ENCODE results near the gene PPP4R4.
"Not testable (repeated sequence)": the region's sequence is repeated elsewhere in the genome, so short reads cannot be mapped to it uniquely, and the experiment has no call there.

PPP4R4 gene

GRCh38 chr14:94177806-94178205, 3.7 kb downstream of the PPP4R4 start:
- no peak for DNase-seq (ENCODE audit: low read depth in 2 of 2)

DNA sequence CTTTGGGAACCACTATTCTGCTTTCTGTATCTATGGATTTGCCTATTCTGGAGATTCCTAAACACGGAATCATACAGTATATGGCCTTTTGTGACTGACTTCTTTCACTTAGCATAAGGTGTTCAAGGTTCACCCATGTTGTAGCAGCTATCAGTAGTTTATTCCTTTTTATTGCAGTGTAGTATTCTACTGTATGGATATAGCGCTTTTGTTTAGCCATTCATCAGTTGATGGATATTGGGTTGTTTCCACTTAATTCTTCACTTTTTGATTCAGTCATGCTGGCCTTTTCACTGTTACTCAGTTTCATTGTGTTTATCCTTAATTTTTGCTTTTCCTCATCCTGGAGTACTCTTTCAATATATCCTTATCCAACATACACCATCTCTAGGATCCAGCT, 5.1 kb downstream of the PPP4R4 start:
- no peak for DNase-seq (ENCODE audit: low read depth in 2 of 2)

DNA sequence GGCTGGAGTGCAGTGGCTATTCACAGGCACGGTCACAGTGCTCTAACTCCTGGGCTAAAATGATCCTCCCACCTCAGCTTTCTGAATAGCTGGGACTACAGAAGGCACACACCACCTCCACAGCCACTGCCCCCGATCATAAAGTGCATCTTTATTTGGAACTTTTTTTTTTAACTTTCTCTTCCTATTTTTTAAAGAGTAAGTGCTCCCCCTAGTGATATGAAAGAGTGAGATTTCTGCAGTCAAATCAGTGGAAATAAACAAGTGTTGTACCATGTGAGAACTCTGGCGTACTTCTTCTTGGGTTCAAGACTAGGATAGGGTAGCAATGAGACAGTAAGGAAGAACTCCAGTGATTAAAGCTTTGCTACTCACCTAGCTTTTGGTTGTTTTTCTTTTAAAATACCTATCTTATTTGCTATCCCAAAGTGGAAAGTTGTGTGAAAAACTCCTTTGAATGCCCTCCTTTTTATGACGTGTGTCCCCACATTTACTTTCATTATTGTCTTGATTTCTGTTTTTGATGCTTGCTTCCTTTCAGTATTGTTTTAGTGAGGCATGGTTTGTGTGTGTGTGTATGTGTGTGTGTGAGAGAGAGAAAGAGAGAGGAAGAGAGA, 6.6 kb downstream of the PPP4R4 start:
- no peak for DNase-seq (ENCODE audit: low read depth in 2 of 2)

GRCh38 chr14:94181835-94182234, 7.7 kb downstream of the PPP4R4 start:
- DNase-seq (ENCODE audit: low read depth in 2 of 2), result no peak

- DNase-seq (ENCODE audit: low read depth in 2 of 2), result no peak
Observed at GRCh38 chr14:94192536-94192935, 18.4 kb downstream of the PPP4R4 start.

DNA sequence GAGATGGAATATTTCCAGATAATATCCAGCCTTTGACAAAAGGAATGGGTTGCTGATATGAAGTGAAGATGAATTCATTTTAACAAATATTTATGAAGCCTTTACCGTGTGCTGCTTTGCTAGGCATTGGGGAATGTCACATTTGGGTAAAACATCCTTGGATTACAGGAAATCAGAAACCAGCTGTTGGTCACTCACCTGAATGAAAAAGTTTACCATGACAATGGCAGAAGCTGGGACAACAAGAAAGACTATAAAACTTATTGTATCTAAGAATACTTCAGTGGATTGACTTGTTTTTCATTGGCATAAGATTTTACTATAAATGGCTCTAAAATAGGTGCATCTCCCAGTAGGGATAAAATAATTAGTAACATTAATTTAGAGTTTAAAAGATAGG, 19.7 kb downstream of the PPP4R4 start:
- DNase-seq (ENCODE audit: low read depth in 2 of 2), result no peak

DNA sequence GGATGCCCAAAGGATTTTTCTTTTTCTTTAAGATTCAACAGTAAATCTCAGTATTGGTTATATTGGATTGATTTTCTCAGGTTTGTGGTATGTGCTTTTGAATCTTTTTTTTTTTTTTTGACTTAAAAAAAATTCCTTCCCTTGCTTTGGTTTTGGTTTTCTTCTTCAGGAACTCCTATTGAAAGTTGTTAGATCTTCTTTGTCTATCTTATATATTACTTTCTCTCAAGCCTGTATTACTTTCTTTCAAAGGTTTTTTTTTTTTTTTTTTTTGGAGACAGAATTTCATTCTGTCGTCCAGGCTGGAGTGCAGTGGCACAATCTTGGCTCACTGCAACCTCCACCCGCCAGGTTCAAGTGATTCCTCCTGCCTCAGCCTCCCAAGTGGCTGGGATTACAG, 21.9 kb downstream of the PPP4R4 start:
- no peak for DNase-seq (ENCODE audit: low read depth in 2 of 2)

DNA sequence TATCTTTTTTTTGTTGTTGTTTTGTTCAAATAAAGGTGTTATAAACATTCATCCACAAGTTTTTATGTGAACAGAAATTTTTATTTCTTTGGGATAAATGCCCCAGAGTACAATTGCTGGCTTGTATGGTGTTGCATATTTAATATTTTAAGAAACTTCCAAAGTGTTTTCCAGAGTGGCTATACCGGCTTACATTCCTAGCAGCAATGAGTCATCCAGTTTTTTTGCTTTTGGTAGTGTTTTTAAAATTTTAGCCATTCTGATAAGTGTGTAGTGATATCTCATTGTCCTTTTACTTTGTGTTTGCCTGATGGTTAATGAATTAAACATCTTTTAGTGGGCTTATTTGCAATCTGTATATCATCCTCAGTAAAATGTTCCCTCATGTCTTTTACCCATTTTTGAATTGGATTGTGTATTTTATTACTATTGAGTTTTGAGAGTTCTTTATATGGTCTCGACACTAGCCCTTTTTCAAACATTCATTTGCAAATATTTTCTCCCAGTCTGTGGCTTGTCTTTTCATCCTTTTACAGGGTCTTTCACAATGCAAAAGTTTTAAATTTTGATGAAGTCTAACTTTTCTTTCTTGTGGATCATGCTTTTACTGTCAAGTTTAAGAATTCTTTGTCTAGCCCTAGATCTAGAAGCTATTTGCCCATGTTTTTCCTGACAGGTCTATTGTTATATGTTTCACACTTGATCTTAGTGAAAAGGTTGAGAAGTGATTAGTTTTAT, 29.5 kb downstream of the PPP4R4 start:
- DNase-seq (ENCODE audit: low read depth in 2 of 2), result no peak

DNA sequence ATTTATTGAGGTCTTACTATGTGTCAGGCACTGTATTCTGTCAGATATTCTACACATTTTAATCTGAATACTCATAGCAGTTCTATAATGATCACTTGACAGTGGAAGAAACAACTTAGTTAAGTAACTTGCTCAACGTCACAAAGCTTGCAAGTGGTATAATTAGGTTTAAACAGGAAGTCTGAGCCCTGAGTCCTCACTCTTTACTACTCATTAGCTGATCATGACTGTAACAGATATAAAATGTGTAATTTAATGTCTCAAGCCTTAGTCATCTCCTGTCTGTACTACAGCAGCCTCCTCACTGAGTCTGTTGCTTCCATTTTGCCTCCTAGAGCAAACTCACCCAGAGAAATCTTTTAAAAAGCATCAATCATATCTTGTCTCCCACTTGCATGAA, 38.9 kb downstream of the PPP4R4 start:
- no peak for DNase-seq (ENCODE audit: low read depth in 2 of 2)

DNA sequence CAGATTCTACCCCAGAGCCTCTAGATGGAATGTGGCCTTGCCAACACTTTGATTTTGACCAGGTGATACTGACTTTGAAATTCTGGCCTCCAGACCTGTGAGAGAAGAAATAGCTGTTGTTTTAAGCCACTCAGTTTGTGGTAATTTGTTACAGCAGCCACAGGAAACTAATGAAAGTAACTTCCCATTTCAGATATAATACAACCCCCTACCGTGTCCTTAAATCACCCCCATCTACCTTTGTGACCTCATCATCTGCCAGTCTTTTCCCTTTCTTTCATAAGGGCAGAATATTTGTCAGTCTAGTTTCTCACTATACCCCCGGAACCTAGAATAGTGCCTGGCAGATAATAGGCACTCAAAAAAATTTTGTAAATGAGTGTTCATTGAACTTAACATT, 39.6 kb downstream of the PPP4R4 start:
- DNase-seq (ENCODE audit: low read depth in 2 of 2), result no peak

DNA sequence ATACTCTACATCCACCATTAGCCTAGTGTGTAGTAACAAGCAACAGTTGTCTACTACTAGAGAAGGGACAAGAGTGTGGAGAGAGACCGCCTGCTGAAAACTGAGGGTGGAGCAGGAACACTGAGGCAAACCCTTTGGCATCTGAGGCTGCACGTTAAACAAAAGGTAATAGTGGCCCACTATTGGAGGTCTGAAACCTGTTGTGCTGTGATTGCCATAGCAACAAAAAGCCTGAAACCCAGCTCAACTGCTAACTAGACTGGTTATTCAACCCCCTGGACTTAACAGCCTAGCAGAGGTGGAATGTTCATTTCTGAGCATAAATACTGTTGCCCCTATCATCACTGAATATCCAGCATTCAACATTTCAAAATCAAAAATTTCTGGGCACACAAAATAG, 43.0 kb downstream of the PPP4R4 start:
- no peak for DNase-seq (ENCODE audit: low read depth in 2 of 2)

DNA sequence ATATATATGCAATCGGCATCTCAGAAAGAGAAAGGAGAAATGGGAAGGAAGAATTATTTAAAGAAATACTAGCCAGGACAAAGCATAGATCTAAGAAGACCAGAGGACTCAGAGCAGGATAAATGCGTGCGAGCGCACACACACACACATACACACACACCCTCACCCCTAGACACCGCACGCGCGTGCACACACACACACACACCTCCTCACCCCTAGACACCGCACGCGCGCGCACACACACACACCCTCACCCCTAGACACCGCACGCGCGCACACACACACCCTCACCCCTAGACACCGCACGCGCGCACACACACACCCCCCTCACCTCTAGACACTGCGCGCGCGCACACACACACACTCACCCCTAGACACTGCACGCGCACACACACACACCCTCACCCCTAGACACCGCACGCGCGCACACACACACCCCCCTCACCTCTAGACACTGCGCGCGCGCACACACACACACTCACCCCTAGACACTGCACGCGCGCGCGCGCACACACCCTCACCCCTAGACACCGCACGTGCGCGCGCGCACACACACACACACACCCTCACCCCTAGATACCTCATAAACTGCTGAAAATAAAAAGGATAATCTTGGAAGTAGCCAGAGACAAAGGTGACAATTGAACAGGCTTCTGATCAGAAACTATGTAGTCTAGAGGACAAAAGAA, 44.2 kb downstream of the PPP4R4 start:
- DNase-seq (ENCODE audit: low read depth in 2 of 2), result not testable (repeated sequence)

GRCh38 chr14:94224040-94224439, 49.9 kb downstream of the PPP4R4 start:
- DNase-seq (ENCODE audit: low read depth in 2 of 2), result no peak

DNA sequence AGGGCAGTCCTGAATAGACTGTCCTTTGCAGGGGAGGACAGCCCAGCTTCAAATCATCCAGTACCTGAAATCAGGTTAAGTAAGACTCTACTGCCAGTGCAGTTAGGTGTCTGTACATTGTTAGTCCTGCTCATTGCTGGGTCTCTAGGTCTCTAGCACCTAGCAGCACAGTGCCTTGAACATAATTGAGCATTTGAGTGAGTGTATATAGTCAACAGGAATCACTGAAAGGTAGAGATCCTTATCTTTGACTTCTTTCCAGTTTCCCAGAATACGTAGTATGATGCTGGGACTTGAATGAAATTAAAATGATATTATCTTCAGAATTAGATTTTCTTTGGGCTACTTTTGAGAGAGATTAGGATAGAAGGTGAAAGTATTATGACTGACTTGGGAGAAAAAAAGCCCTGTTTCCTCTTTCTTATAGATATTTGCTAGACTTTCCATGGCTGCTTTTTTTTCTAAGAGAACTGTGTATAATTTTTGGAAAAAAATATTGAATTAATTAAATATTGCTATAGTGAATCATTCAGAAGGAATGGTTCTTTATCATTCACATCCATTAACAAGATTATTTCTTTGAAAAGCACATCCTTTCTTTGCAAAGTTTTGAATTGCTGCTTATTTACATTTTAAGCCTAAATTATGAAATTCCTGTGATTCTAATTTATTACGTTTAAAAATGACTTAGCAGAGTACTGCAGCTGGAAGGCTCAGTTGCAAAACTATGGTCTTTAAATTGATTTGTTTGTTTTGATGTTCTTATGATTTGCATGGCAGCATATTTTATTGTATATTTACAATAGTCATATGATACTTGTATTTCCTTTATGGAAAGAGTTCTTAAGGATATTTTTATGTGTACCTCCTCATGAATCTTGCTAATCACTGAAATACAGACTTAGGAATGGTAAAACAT, 51.6 kb downstream of the PPP4R4 start:
- no peak for DNase-seq (ENCODE audit: low read depth in 2 of 2)

GRCh38 chr14:94227029-94227428, 52.9 kb downstream of the PPP4R4 start:
- DNase-seq (ENCODE audit: low read depth in 2 of 2), result no peak

DNA sequence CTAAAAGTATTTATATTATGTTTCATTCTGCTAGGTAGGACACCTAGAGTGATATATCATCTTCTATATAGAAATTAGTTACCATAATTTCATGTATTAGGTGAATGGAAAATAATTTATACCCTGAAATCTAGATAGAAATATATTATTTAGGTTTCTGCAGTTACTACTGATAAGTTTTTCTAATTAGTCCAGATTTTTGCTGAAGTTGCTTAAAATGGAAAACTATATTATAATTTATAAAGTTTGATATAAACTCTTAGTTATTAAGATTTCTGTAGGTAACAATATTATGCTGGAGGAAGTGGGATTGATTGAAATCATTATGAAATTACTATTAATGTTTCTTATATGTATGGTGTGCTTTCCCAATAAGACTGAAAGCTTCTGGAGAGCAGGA, 62.9 kb downstream of the PPP4R4 start:
- DNase-seq (ENCODE audit: low read depth in 2 of 2), result no peak

GRCh38 chr14:94237983-94238382, 63.9 kb downstream of the PPP4R4 start:
- no peak for DNase-seq (ENCODE audit: low read depth in 2 of 2)

DNA sequence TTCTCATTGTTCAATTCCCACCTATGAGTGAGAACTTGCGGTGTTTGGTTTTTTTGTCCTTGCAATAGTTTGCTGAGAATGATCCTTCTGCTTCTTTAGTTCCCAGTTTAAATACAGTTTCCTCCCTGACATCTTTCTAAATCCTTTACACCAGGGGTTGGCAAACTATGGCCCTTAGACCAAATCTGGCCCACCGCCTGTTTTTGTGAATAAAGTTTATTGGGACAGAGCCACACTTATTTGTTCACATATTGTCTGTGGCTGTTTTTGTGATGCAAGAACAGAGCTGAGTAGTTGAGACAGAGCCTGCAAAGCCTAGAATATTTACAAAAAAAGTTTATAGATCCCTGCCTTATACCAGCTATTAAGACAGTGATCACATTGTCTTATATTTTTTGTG, 65.3 kb downstream of the PPP4R4 start:
- DNase-seq (ENCODE audit: low read depth in 2 of 2), result no peak

- no peak for DNase-seq (ENCODE audit: low read depth in 2 of 2)
Observed at GRCh38 chr14:94244182-94244581, 70.1 kb downstream of the PPP4R4 start.

DNA sequence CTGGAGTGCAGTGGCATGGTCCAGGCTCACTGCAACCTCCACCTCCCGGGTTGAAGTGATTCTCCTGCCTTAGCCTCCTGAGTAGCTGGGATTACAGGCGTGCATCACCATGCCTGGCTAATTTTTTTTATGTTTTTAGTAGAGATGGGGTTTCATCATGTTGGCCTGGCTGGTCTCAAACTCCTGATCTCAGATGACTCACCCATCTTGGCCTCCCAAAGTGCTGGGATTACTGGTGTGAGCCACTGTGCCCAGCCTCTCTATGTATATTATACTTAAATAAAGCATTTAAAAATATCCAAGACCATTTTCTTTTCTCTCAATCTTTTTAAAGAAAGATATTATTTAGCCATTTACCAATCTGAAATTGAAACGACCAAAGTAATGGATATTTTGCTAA, 90.1 kb downstream of the PPP4R4 start:
- DNase-seq (ENCODE audit: low read depth in 2 of 2), result not testable (repeated sequence)

- no peak for DNase-seq (ENCODE audit: low read depth in 2 of 2)
Observed at GRCh38 chr14:94267352-94267751, 93.2 kb downstream of the PPP4R4 start.

DNA sequence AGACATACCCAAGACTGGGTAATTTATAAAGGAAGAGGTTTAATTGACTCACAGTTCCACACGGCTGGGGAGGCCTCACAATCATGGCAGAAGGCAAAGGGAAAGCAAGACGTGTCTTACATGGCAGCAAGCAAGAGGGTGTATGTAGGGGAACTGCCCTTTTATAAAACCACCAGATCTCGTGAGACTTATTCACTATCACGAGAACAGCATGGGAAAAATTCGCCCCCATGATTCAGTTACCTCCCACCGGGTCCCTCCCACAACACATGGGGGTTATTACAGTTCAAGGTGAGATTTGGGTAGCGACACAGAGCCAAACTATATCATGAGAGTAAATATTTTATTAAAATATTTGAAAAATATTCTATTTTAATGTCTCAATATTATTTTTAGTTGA, 94.5 kb downstream of the PPP4R4 start:
- DNase-seq (ENCODE audit: low read depth in 2 of 2), result not testable (repeated sequence)

All from stimulated activated CD8-positive, alpha-beta memory T cell treated with anti-CD3 and anti-CD28 coated beads, Interleukin-7, amount 100 ng/mL, for 1 hour (primary cell).